Measurements from ENCODE around the gene PTPRM.

Gene PTPRM

DNA sequence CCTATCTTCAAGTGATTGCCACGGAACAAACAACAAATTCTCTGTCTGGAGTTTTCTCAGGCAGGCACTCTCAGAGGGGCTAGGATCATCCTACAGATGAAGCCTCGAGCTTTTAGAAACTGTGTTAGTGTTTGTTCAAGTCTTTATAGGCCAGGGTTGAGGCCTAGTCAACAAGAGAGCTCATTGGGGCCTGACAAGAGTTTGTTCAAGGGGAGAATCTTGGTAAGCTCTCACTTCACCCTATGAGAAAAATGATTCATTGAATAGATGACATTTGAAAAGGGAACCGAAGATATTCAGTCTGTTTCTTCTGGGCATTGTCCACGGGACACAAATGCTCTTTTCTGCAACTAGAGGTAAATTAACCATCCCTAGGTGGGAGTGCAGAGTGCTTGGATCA, 476.9 kb downstream of the PTPRM start:
- Histone ChIP-seq H2AFZ (ENCODE audit: low read depth, low read length) (no peak overlapping the region), H3K14ac (ENCODE audit: low read length in 2 of 2) (no peak overlapping the region), H3K27ac (ENCODE audit: low read length, poor library complexity, severe bottlenecking) (no peak overlapping the region), H2BK12ac (ENCODE audit: low read length in 2 of 2) (no peak overlapping the region), H2BK5ac (ENCODE audit: low read depth, low read length, poor library complexity, severe bottlenecking) (no peak overlapping the region), H2BK15ac (ENCODE audit: low read depth, poor library complexity, severe bottlenecking) (no peak overlapping the region), H3K36me3 (ENCODE audit: control insufficient read depth in 1 of 2, insufficient read depth in 2 of 2, low read depth in 1 of 2, low read length in 2 of 2) (no peaks in the 10 kb centered on the region), H3K4me3 (ENCODE audit: insufficient read depth in 1 of 2, low read depth in 1 of 2, low read length in 2 of 2) (no peak overlapping the region), H3K23ac (ENCODE audit: low read length in 2 of 2) (no peak overlapping the region), H3K4me1 (ENCODE audit: control insufficient read depth, insufficient read depth, low read depth, low read length) (peaks cover 6% of the 10 kb centered on the region), H2AK5ac (ENCODE audit: low read length, severe bottlenecking) (no peak overlapping the region), H4K8ac (ENCODE audit: low read length) (no peak overlapping the region), H3K4me2 (ENCODE audit: low read length, poor library complexity, severe bottlenecking) (no peak overlapping the region), H3K9ac (ENCODE audit: low read length) (no peak overlapping the region), H3K4ac (ENCODE audit: low read depth in 1 of 2, low read length in 2 of 2) (no peak overlapping the region), H2BK120ac (ENCODE audit: low read depth, low read length) (no peak overlapping the region), H3K27me3 (ENCODE audit: control insufficient read depth in 1 of 2, insufficient read depth in 1 of 2, low read length in 2 of 2) (no peaks in the 10 kb centered on the region), H3K79me1 (replicated peaks; ENCODE audit: low read length, poor library complexity, severe bottlenecking) (peaks cover 29% of the 10 kb centered on the region), H3K18ac (ENCODE audit: low read depth in 1 of 2, low read length in 2 of 2) (peak overlapping the region in 1 of 2 experiments; percentile 21), H3K9me3 (ENCODE audit: control insufficient read depth, low read length) (no peaks in the 10 kb centered on the region), H4K91ac (ENCODE audit: low read length) (no peak overlapping the region)
- no peak for DNase-seq
- WGBS: 84% methylated on average over 4 of the region's 4 CpGs

DNA sequence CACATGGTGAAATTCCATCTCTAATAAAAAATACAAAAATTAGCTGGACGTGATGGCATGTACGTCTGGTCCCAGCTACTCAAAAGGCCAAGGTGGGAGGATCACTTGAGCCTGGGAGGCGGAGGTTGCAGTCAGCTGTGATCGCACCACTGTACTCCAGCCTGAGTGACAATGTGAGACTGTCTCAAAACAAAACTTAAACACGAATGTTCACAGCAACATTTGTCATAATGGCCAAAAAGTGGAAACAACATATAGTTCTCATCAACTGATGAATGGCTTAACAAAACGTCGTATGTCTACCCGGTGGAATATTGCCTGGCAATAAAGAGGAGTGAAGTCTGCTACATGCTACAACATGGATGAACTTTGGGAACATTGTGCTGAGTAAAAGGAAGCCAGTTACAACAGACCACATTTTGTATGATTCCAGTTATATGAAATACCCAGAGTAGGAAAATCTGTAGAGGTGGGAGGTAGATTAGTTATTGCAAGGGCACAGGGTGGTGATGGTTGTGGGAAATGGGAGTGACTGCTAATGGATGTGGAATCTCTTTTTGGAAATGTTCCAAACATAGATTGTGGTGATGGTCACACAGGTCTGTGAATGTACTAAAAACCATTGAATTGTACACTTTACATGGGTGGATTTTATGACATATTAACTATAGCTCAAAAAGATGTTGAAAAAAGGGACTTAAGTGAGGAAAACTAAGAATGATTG, 478.2 kb downstream of the PTPRM start:
- 98% methylated on average over 8 of the region's 8 CpGs for WGBS
- Histone ChIP-seq H2AK5ac (ENCODE audit: low read length, severe bottlenecking) (no peak overlapping the region), H3K4me2 (ENCODE audit: low read length, poor library complexity, severe bottlenecking) (no peak overlapping the region), H3K27ac (ENCODE audit: low read length, poor library complexity, severe bottlenecking) (no peak overlapping the region), H3K14ac (ENCODE audit: low read length in 2 of 2) (no peak overlapping the region), H2BK120ac (ENCODE audit: low read depth, low read length) (no peak overlapping the region), H3K4me3 (ENCODE audit: insufficient read depth in 1 of 2, low read depth in 1 of 2, low read length in 2 of 2) (no peak overlapping the region), H3K23ac (ENCODE audit: low read length in 2 of 2) (no peak overlapping the region), H3K36me3 (ENCODE audit: control insufficient read depth in 1 of 2, insufficient read depth in 2 of 2, low read depth in 1 of 2, low read length in 2 of 2) (no peaks in the 10 kb centered on the region), H2BK5ac (ENCODE audit: low read depth, low read length, poor library complexity, severe bottlenecking) (no peak overlapping the region), H3K9me3 (ENCODE audit: control insufficient read depth, low read length) (no peaks in the 10 kb centered on the region), H3K18ac (ENCODE audit: low read depth in 1 of 2, low read length in 2 of 2) (no peak overlapping the region), H3K4me1 (ENCODE audit: control insufficient read depth, insufficient read depth, low read depth, low read length) (peaks cover 7% of the 10 kb centered on the region), H2AFZ (ENCODE audit: low read depth, low read length) (no peak overlapping the region), H4K8ac (ENCODE audit: low read length) (no peak overlapping the region), H3K4ac (ENCODE audit: low read depth in 1 of 2, low read length in 2 of 2) (no peak overlapping the region), H2BK12ac (ENCODE audit: low read length in 2 of 2) (no peak overlapping the region), H3K79me1 (replicated peaks; ENCODE audit: low read length, poor library complexity, severe bottlenecking) (peaks cover 27% of the 10 kb centered on the region), H4K91ac (ENCODE audit: low read length) (no peak overlapping the region), H3K9ac (ENCODE audit: low read length) (no peak overlapping the region), H2BK15ac (ENCODE audit: low read depth, poor library complexity, severe bottlenecking) (no peak overlapping the region), H3K27me3 (ENCODE audit: control insufficient read depth in 1 of 2, insufficient read depth in 1 of 2, low read length in 2 of 2) (no peaks in the 10 kb centered on the region)
- no peak for DNase-seq

DNA sequence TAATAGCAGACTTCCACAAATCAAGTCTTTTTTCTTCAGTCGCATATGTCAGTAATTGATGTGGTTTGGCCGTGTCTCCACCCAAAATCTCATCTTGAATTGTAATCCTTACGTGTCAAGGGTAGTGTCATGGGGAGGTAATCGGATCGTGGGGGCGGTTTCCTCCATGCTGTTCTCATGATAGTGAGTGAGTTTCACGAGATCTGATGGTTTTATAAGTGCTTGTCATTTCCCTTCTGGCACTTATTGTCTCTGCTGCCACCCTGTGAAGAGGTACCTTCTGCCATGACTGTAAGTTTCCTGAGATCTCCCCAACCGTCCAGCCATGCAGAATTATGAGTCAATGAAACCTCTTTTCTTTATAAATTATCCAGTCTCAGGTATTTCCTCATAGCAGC, 478.8 kb downstream of the PTPRM start:
- Histone ChIP-seq H3K9ac (ENCODE audit: low read length) (no peak overlapping the region), H2AFZ (ENCODE audit: low read depth, low read length) (no peak overlapping the region), H3K4me3 (ENCODE audit: insufficient read depth in 1 of 2, low read depth in 1 of 2, low read length in 2 of 2) (no peak overlapping the region), H3K27me3 (ENCODE audit: control insufficient read depth in 1 of 2, insufficient read depth in 1 of 2, low read length in 2 of 2) (no peaks in the 10 kb centered on the region), H2AK5ac (ENCODE audit: low read length, severe bottlenecking) (no peak overlapping the region), H3K4me1 (ENCODE audit: control insufficient read depth, insufficient read depth, low read depth, low read length) (peaks cover 7% of the 10 kb centered on the region), H3K4me2 (ENCODE audit: low read length, poor library complexity, severe bottlenecking) (no peak overlapping the region), H3K23ac (ENCODE audit: low read length in 2 of 2) (no peak overlapping the region), H3K27ac (ENCODE audit: low read length, poor library complexity, severe bottlenecking) (no peak overlapping the region), H2BK5ac (ENCODE audit: low read depth, low read length, poor library complexity, severe bottlenecking) (no peak overlapping the region), H3K18ac (ENCODE audit: low read depth in 1 of 2, low read length in 2 of 2) (peak overlapping the region in 1 of 2 experiments; percentile 50), H3K36me3 (ENCODE audit: control insufficient read depth in 1 of 2, insufficient read depth in 2 of 2, low read depth in 1 of 2, low read length in 2 of 2) (no peaks in the 10 kb centered on the region), H3K79me1 (replicated peaks; ENCODE audit: low read length, poor library complexity, severe bottlenecking) (peaks cover 31% of the 10 kb centered on the region), H3K4ac (ENCODE audit: low read depth in 1 of 2, low read length in 2 of 2) (no peak overlapping the region), H3K9me3 (ENCODE audit: control insufficient read depth, low read length) (no peaks in the 10 kb centered on the region), H4K91ac (ENCODE audit: low read length) (no peak overlapping the region), H2BK12ac (ENCODE audit: low read length in 2 of 2) (no peak overlapping the region), H2BK15ac (ENCODE audit: low read depth, poor library complexity, severe bottlenecking) (no peak overlapping the region), H3K14ac (ENCODE audit: low read length in 2 of 2) (no peak overlapping the region), H4K8ac (ENCODE audit: low read length) (no peak overlapping the region), H2BK120ac (ENCODE audit: low read depth, low read length) (no peak overlapping the region)
- DNase-seq: no peak
- 94% methylated on average over 8 of the region's 8 CpGs for WGBS

DNA sequence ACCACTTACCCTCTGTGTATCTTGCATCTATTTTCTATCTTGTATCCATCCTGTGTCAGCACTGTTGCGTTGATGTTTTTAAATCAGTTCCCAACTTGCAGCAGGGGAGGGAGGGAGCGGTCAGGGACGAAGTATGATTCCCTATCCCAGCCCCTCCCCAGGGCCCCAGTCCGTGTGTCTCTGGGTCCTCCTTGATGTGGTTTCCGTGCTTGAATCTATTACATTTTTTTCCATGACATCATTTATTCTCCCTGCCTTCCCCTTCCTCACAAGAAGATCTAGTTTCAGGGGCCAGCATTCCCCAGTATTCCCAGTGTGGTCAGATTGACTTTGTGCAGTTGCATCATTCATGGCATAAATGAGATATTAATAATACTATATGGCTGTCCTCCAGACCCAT, 479.3 kb downstream of the PTPRM start:
- H3K23ac ChIP-seq (ENCODE audit: low read length in 2 of 2): no peak overlapping the region
- H2BK15ac ChIP-seq (ENCODE audit: low read depth, poor library complexity, severe bottlenecking): no peak overlapping the region
- WGBS: 82% methylated on average over 5 of the region's 5 CpGs
- no peak overlapping the region for H2BK12ac ChIP-seq (ENCODE audit: low read length in 2 of 2)
- H3K18ac ChIP-seq (ENCODE audit: low read depth in 1 of 2, low read length in 2 of 2): no peak overlapping the region
- H3K27me3 ChIP-seq (ENCODE audit: control insufficient read depth in 1 of 2, insufficient read depth in 1 of 2, low read length in 2 of 2): no peaks in the 10 kb centered on the region
- DNase-seq: no peak
- no peak overlapping the region for H3K4ac ChIP-seq (ENCODE audit: low read depth in 1 of 2, low read length in 2 of 2)
- no peak overlapping the region for H4K8ac ChIP-seq (ENCODE audit: low read length)
- H3K9ac ChIP-seq (ENCODE audit: low read length): no peak overlapping the region
- H3K27ac ChIP-seq (ENCODE audit: low read length, poor library complexity, severe bottlenecking): no peak overlapping the region
- no peak overlapping the region for H4K91ac ChIP-seq (ENCODE audit: low read length)
- peak overlapping the region in 1 of 2 experiments; percentile 44 for H3K14ac ChIP-seq (ENCODE audit: low read length in 2 of 2)
- no peaks in the 10 kb centered on the region for H3K9me3 ChIP-seq (ENCODE audit: control insufficient read depth, low read length)
- peaks cover 7% of the 10 kb centered on the region for H3K4me1 ChIP-seq (ENCODE audit: control insufficient read depth, insufficient read depth, low read depth, low read length)
- no peak overlapping the region for H3K4me3 ChIP-seq (ENCODE audit: insufficient read depth in 1 of 2, low read depth in 1 of 2, low read length in 2 of 2)
- no peak overlapping the region for H2BK120ac ChIP-seq (ENCODE audit: low read depth, low read length)
- no peak overlapping the region for H3K4me2 ChIP-seq (ENCODE audit: low read length, poor library complexity, severe bottlenecking)
- no peak overlapping the region for H2BK5ac ChIP-seq (ENCODE audit: low read depth, low read length, poor library complexity, severe bottlenecking)
- no peaks in the 10 kb centered on the region for H3K36me3 ChIP-seq (ENCODE audit: control insufficient read depth in 1 of 2, insufficient read depth in 2 of 2, low read depth in 1 of 2, low read length in 2 of 2)
- peaks cover 32% of the 10 kb centered on the region for H3K79me1 ChIP-seq (replicated peaks; ENCODE audit: low read length, poor library complexity, severe bottlenecking)
- H2AFZ ChIP-seq (ENCODE audit: low read depth, low read length): no peak overlapping the region
- H2AK5ac ChIP-seq (ENCODE audit: low read length, severe bottlenecking): no peak overlapping the region

Data from mesenchymal stem cell (in vitro differentiated cells and primary cell).